ENCODE measurements around the gene SPDYE2B. TPM values are rescaled to one million over a fixed set of nuclear protein-coding genes. Genes with fewer than 3 reads are reported as not detected.
A peak's percentile ranks its signal among the peaks of the same experiment; 100 is the strongest.
"Not testable (repeated sequence)": the region's sequence is repeated elsewhere in the genome, so short reads cannot be mapped to it uniquely, and the experiment has no call there.

SPDYE2B gene
- total RNA-seq: not detected

DNA sequence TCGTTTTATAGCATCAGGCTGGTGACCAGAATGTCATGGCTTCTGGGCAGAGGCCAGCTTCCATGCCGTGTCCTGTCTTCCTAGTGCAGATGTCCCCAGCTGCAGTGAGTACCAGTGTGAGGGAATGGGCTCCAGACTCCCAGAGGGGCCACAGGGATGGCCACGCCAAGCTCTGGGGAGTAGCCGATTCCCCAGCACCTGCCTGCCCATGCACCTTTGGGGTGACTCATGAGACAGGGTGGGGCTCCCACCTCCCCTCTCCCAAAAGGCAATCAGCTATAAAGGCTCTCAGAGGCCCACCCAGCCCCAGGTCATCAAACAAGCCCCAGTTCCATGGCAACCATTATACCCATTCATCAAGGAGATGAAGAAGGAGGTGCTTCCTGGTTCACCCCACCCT is at the start of gene SPDYE2B:
Gene SPDYE2B, plus strand, starts transcription at position 396 of the 400 bp plus-strand sequence. CDS start 2,030 bp downstream, outside the sequence.
- H3K27ac ChIP-seq; H3K36me3 ChIP-seq; ATAC-seq; DNase-seq; H3K27me3 ChIP-seq; intact Hi-C loops (cut with DNase I; ENCODE audit: low total_unique reads); in situ Hi-C loops (cut with MboI; ENCODE audit: low sequenced_read_pairs in 4 of 4); H3K9me3 ChIP-seq; H3K4me1 ChIP-seq; H3K4me3 ChIP-seq: not testable (repeated sequence)

GRCh38 chr7:102602317-102602716 is 47.8 kb upstream of the SPDYE2B start:
- H3K27me3 ChIP-seq; H3K36me3 ChIP-seq; H3K27ac ChIP-seq; in situ Hi-C loops (cut with MboI; ENCODE audit: low sequenced_read_pairs in 4 of 4); H3K9me3 ChIP-seq; H3K4me3 ChIP-seq; intact Hi-C loops (cut with DNase I; ENCODE audit: low total_unique reads); H3K4me1 ChIP-seq; DNase-seq: not testable (repeated sequence)
- peak; percentile 57 to 67 for ATAC-seq

DNA sequence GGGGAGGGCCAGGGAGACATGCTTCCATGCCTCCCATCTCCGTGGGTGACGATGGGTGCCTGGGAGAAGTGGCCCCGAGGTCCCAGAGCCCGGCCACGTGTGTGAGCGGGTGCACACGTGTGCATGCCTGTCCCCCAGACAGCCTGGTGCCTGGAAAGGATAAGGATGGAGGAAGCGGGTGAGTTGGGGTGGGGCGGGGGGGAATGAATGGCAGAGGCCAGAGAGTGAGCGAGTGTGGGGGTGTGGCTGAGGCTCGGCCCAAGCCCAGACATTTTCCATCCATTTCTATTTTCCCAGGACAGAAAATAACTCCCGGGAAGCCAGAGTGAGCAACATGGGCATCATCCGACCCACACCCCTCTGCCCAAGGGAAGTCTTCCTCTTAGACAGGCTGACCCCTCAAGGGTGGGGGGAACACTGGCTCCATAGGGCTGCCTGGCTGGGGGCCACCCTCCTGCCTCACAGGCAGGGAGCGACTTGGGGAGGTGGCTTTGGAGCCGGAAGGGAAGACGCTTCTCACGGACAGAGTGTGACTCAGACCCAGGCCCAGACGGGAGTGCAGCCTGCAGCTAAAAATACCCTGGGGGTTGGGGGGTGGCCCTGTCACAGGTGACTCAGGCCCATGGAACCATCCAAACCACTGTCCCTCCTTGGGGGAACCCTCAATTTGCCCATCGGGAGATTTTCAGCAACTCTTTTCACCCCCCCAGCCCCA is 45.5 kb upstream of the SPDYE2B start:
- not testable (repeated sequence) for H3K27me3 ChIP-seq
- ATAC-seq: peak; percentile 51 to 67

GRCh38 chr7:102606848-102607247 is 43.3 kb upstream of the SPDYE2B start:
- H3K36me3 ChIP-seq; H3K27me3 ChIP-seq; H3K9me3 ChIP-seq; intact Hi-C loops (cut with DNase I; ENCODE audit: low total_unique reads); H3K4me1 ChIP-seq; H3K4me3 ChIP-seq; DNase-seq; in situ Hi-C loops (cut with MboI; ENCODE audit: low sequenced_read_pairs in 4 of 4): not testable (repeated sequence)
- peak; percentile 7 to 18 for ATAC-seq
- peak overlapping the region in 2 of 4 donors; percentile 43 to 65 for H3K27ac ChIP-seq

More for the DNA sequence above, 45.5 kb upstream of the SPDYE2B start:
- H3K36me3 ChIP-seq; intact Hi-C loops (cut with DNase I; ENCODE audit: low total_unique reads); H3K4me3 ChIP-seq; H3K27ac ChIP-seq; H3K4me1 ChIP-seq; in situ Hi-C loops (cut with MboI; ENCODE audit: low sequenced_read_pairs in 4 of 4); H3K9me3 ChIP-seq; DNase-seq: not testable (repeated sequence)

- H3K4me1 ChIP-seq; H3K9me3 ChIP-seq; H3K27me3 ChIP-seq; in situ Hi-C loops (cut with MboI; ENCODE audit: low sequenced_read_pairs in 4 of 4); ATAC-seq; H3K4me3 ChIP-seq; H3K36me3 ChIP-seq; intact Hi-C loops (cut with DNase I; ENCODE audit: low total_unique reads): not testable (repeated sequence)
- DNase-seq: peak in 1 of 2 donors; percentile 16
- peak overlapping the region in 1 of 4 donors; percentile 50 for H3K27ac ChIP-seq
Observed at GRCh38 chr7:102609734-102610133, 40.4 kb upstream of the SPDYE2B start.

- ATAC-seq; H3K9me3 ChIP-seq; H3K36me3 ChIP-seq; H3K4me1 ChIP-seq; intact Hi-C loops (cut with DNase I; ENCODE audit: low total_unique reads); in situ Hi-C loops (cut with MboI; ENCODE audit: low sequenced_read_pairs in 4 of 4); H3K27me3 ChIP-seq: not testable (repeated sequence)
- H3K27ac ChIP-seq: peak overlapping the region; percentile 60 to 85 (median 76)
- peak in 1 of 2 donors; percentile 38 for DNase-seq
- H3K4me3 ChIP-seq: peak overlapping the region in 1 of 4 donors; percentile 34
Observed at GRCh38 chr7:102610441-102610840, 39.7 kb upstream of the SPDYE2B start.

- H3K4me1 ChIP-seq; H3K27me3 ChIP-seq; in situ Hi-C loops (cut with MboI; ENCODE audit: low sequenced_read_pairs in 4 of 4); H3K27ac ChIP-seq; H3K9me3 ChIP-seq; H3K36me3 ChIP-seq; intact Hi-C loops (cut with DNase I; ENCODE audit: low total_unique reads); H3K4me3 ChIP-seq; DNase-seq: not testable (repeated sequence)
- ATAC-seq: peak; percentile 22 to 28
Observed at GRCh38 chr7:102611013-102611674, 39.0 kb upstream of the SPDYE2B start.

- DNase-seq (peak; percentile 28 to 62), ATAC-seq (peak; percentile 6 to 11)
- intact Hi-C loops (cut with DNase I; ENCODE audit: low total_unique reads); H3K4me1 ChIP-seq; H3K27me3 ChIP-seq; in situ Hi-C loops (cut with MboI; ENCODE audit: low sequenced_read_pairs in 4 of 4); H3K9me3 ChIP-seq; H3K36me3 ChIP-seq: not testable (repeated sequence)
- Histone ChIP-seq H3K4me3 (peak overlapping the region in 1 of 4 donors; percentile 41), H3K27ac (peak overlapping the region; percentile 75 to 84 (median 80))
Observed at GRCh38 chr7:102611675-102612325, 38.3 kb upstream of the SPDYE2B start.

DNA sequence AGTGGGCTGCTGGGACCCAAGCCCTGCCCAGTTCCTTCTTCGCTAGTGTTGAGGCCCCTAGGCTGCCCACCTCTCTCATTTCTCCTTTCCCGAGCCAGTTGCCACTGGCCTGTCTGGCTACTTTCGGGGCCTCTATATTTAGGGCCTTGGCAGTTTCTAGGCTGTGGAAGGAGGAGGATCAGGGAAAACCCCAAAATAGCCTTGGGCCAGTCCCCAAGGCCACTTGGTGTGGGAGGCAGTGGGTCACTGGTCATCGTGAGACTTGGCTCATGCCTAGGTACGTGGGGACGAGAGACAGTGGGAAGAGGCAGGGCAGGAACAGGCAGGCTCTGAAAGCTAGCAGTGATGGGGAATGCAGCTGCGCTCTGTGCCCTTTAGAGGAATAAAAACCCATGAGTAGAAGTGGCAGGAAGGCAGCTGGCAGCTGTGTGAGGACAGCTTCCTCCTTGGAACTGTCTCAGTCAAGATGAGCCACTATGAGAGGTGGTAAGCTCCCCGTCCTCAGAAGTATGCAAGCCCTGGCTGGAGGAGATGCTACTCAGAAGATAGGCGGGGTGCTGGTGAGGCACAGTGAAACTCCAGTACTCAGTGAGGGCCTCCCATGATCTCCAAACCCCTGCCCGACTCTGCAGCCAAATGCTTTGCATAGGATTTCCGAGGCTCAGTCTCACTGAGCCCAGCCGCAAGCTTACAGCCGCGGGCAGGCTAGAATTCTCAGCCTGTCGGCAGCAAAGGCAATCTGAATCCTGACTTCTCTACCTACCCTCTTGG is 36.4 kb upstream of the SPDYE2B start:
- H3K27ac ChIP-seq: peak overlapping the region; percentile 77 to 87 (median 82)
- H3K9me3 ChIP-seq; intact Hi-C loops (cut with DNase I; ENCODE audit: low total_unique reads); H3K27me3 ChIP-seq; H3K4me1 ChIP-seq; H3K4me3 ChIP-seq; in situ Hi-C loops (cut with MboI; ENCODE audit: low sequenced_read_pairs in 4 of 4); H3K36me3 ChIP-seq: not testable (repeated sequence)
- ATAC-seq (peak; percentile 25 to 44), DNase-seq (peak; percentile 22 to 85)

- ATAC-seq: peak; percentile 47 to 51
- DNase-seq; H3K4me3 ChIP-seq; H3K27ac ChIP-seq; in situ Hi-C loops (cut with MboI; ENCODE audit: low sequenced_read_pairs in 4 of 4); intact Hi-C loops (cut with DNase I; ENCODE audit: low total_unique reads); H3K9me3 ChIP-seq; H3K4me1 ChIP-seq; H3K36me3 ChIP-seq; H3K27me3 ChIP-seq: not testable (repeated sequence)
Observed at GRCh38 chr7:102614346-102614697, 35.8 kb upstream of the SPDYE2B start.

DNA sequence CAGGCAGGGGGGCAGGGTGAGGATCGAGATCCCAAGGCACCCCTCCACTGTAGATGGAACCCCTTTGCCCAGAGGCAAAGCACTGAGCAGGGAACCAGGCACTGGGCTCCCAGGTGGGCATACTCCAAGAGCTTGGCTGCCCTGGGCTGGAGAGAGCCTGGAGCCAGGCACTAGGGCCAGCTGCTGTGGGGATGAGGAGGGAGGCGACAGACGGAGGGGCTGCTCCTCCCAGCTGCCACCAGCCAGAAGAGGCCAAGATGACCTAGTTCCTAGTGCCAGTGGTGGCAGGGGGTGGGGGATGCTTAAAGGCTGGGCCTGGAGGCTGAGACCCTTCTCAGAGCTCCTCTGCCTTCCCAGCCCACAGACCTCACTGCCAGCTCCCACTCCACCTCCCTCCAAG is 35.2 kb upstream of the SPDYE2B start:
- H3K4me3 ChIP-seq; H3K9me3 ChIP-seq; in situ Hi-C loops (cut with MboI; ENCODE audit: low sequenced_read_pairs in 4 of 4); H3K36me3 ChIP-seq; H3K4me1 ChIP-seq; H3K27me3 ChIP-seq; intact Hi-C loops (cut with DNase I; ENCODE audit: low total_unique reads); H3K27ac ChIP-seq; DNase-seq: not testable (repeated sequence)
- ATAC-seq: peak; percentile 10
